ENCODE measurements around the gene RASA3. TPM values are rescaled to one million over a fixed set of nuclear protein-coding genes. Genes with fewer than 3 reads are reported as not detected.

Gene RASA3
- total and polyA plus RNA-seq, 10 of the 15 experiments (the other 5 are each of a cell fraction or from before 2014, with no cell fraction given) = 0.79 to 33.9 (median 17.6) TPM

- POLR2A ChIA-PET = no interaction called here
- peaks cover 6% of the 10 kb centered on the region for H3K4me1 ChIP-seq (ENCODE audit: control insufficient read depth, insufficient read depth, low read length)
- no peak for TF ChIP-seq NFYA (IDR thresholded peaks at IDR 0.05; ENCODE audit: borderline replicate concordance, low read depth, low read length)
- no peak for TF ChIP-seq RAD51 (IDR thresholded peaks at IDR 0.05)
- TF ChIP-seq MYC (IDR thresholded peaks at IDR 0.05; ENCODE audit: insufficient read depth, insufficient read length, insufficient replicate concordance, low read length, severe bottlenecking) = no peak
- TF ChIP-seq SPI1 (IDR thresholded peaks at IDR 0.05; ENCODE audit: borderline replicate concordance, insufficient read depth, low read depth, low read length) = no peak
- no peak for TF ChIP-seq STAT1 (conservative IDR thresholded peaks at IDR 0.05)
- no peak for TF ChIP-seq GATAD2B (conservative IDR thresholded peaks at IDR 0.05; ENCODE audit: low read depth)
- no peak for TF ChIP-seq SREBF1 (IDR thresholded peaks at IDR 0.05; ENCODE audit: low read length)
- no peak for TF ChIP-seq MYB (IDR thresholded peaks at IDR 0.05; ENCODE audit: borderline replicate concordance, low read depth, low read length)
- no peak for TF ChIP-seq KLF5 (IDR thresholded peaks at IDR 0.05; ENCODE audit: partially characterized antibody)
- TF ChIP-seq SP1 (IDR thresholded peaks at IDR 0.05; ENCODE audit: low read depth, low read length) = no peak
- TF ChIP-seq, protein P1, sequence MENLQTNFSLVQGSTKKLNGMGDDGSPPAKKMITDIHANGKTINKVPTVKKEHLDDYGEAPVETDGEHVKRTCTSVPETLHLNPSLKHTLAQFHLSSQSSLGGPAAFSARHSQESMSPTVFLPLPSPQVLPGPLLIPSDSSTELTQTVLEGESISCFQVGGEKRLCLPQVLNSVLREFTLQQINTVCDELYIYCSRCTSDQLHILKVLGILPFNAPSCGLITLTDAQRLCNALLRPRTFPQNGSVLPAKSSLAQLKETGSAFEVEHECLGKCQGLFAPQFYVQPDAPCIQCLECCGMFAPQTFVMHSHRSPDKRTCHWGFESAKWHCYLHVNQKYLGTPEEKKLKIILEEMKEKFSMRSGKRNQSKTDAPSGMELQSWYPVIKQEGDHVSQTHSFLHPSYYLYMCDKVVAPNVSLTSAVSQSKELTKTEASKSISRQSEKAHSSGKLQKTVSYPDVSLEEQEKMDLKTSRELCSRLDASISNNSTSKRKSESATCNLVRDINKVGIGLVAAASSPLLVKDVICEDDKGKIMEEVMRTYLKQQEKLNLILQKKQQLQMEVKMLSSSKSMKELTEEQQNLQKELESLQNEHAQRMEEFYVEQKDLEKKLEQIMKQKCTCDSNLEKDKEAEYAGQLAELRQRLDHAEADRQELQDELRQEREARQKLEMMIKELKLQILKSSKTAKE (IDR thresholded peaks at IDR 0.05; ENCODE audit: low read depth, poor library complexity, severe bottlenecking) = no peak
- no peak for TF ChIP-seq NFYB (IDR thresholded peaks at IDR 0.05; ENCODE audit: insufficient read depth, low read depth, low read length)
- TF ChIP-seq EED (IDR thresholded peaks at IDR 0.05; ENCODE audit: low read depth) = no peak
- TF ChIP-seq NR2C2 (IDR thresholded peaks at IDR 0.05; ENCODE audit: borderline replicate concordance, control insufficient read depth, insufficient read length, low read depth) = no peak
- TF ChIP-seq CHD2 (IDR thresholded peaks at IDR 0.05; ENCODE audit: borderline replicate concordance, low read depth, low read length) = no peak
- no peak for TF ChIP-seq EZH2 (IDR thresholded peaks at IDR 0.05; ENCODE audit: borderline replicate concordance, control insufficient read depth, low read depth, low read length)
- FAIRE-seq (no peak), ATAC-seq (no peak), DNase-seq (ENCODE audit: low read depth, low spot score) (no peak)
- no peaks in the 10 kb centered on the region for H4K20me1 ChIP-seq (ENCODE audit: control insufficient read depth, insufficient read depth)
- intact Hi-C loops (cut with micrococcal nuclease; ENCODE audit: unreplicated experiment) (no loop called here), in situ Hi-C loops (cut with MboI) (no loop called here)
- no peaks in the 10 kb centered on the region; the same call in 1 of the 2 replicates for H3K79me2 ChIP-seq (ENCODE audit: control insufficient read depth, insufficient read depth, low read length)
- H3K9me3 ChIP-seq (replicated peaks; ENCODE audit: control insufficient read depth, insufficient read depth, low read length) = no peaks in the 10 kb centered on the region; the same call in 2 of the 3 replicates
- H2AFZ ChIP-seq (ENCODE audit: control insufficient read depth, low read depth, low read length) = no peak overlapping the region
- 94% methylated on average over 12 of the region's 33 CpGs for WGBS (ENCODE audit: insufficient coverage, insufficient replicate concordance, low lambda C conversion rate, missing lambda C conversion rate)
- SMC1A ChIA-PET (ENCODE audit: uncharacterized antibody, unreplicated experiment) = no interaction called here
- no peak overlapping the region for H3K4me2 ChIP-seq (ENCODE audit: control insufficient read depth, insufficient read depth)
- H3K27ac ChIP-seq (ENCODE audit: control insufficient read depth, insufficient read depth) = no peak overlapping the region
- RAD21 ChIA-PET (ENCODE audit: unreplicated experiment) = no interaction called here
- H3K4me3 ChIP-seq = no peak overlapping the region
- CTCF ChIA-PET = no interaction called here
- no peaks in the 10 kb centered on the region for H3K27me3 ChIP-seq (replicated peaks in 1 of 2; ENCODE audit: control insufficient read depth in 2 of 2, insufficient read depth in 2 of 2, low read length in 1 of 2)
- H3K36me3 ChIP-seq (ENCODE audit: control insufficient read depth in 2 of 2, insufficient read depth in 2 of 2, low read length in 1 of 2) = peaks cover 0 to 8% of the 10 kb centered on the region in 2 experiments; a peak in 2 of 4 replicates
- no peak overlapping the region for H3K9ac ChIP-seq (ENCODE audit: control insufficient read depth, insufficient read depth, low read length)
- BruUV-seq (replicated peaks) = no TSS peak
Measured at GRCh38 chr13:114108141-114108761, 24.2 kb downstream of the RASA3 start.

All from GM12878 (cell line).